Endometrium (tissue), 2 donors: ENCODE measurements around the gene CRY2.

ENCODE experiments used
- FAIRE-seq: peaks from 2 replicates; lab custom pipeline; 2012; peaks lifted over from hg19 to GRCh38; lab: Jason Lieb, UNC
- donor health status: control.
- donor health status: control.

The CRY2 gene

DNA sequence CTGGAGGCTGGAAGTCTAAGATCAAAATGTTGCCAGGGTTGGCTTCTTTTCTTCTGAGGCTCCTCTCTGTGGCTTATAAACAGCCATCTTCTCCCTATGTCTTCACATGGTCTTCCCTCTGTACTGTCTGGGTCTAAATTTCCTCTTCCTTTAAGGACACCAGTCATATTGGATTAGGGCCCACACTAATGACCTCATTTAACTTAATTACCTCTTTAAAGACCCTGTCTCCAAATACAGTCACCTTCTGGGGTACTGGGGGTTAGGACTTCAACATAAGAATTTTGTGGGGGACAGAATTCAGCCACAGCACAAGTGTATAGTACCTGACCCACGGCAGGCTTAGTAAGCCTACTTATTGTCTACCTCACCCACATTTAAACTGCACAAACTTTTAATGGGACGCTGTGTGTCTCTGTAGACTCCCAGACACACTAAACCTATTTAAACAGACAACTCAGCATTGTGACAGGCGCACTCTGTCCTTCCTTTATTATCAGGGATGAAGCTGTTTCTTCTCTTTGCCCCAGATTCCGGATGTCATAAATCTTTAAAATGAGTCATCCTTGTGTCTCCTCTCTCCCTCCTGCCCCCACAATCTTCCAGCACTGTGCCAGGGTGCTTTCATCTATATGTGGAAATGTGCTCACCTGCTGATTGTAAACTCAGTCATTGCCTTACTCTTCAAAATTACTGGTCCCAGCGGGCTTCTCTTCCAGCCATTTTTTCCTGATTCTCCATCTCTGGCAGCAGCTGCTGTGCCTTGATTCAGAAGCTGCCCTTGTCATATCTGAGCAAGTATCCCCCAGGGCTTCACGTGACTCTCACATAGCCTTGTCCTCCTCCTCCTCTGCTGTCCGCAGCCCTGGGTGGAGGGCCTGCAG, 32.8 kb downstream of the CRY2 start:
- no peak for FAIRE-seq

DNA sequence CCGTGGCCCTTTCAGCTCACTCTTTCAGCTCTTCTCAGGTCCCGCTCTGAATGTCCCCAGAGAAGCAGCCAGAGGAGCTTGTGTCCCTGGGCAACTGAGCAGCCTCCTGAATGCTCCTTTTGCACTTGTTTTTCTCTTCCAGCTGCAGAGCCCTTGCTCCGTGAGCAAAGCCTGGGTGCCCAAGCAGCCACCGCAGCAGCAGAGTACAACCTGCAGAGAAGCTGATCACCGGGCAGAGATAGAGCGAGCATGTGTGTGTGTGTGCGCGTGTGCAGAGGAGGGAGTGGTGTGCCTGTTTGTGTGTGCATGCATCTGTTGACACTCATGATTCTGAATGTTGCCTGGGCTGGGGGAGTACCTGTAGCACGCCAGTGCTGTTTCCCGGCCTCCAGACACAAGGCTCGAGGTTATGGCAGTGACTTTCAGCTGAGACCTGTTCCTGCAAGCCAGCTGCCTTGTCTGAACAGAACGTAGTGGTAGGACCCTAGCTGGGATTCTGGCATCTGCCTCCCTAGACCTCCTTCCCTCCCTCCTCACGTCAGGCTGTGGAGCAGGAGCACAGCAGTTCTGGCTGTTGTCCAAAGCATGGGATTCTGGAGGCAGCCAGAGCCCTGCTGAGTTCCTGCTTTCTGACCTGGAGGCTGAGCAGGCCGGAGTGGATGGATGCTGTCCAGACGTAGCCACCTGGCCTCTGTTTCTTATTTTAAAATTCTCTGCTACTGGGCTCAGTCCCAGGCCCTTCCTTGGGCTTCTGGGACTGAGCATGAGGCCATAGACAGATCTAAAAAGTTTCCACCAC, 33.7 kb downstream of the CRY2 start:
- FAIRE-seq, result no peak

DNA sequence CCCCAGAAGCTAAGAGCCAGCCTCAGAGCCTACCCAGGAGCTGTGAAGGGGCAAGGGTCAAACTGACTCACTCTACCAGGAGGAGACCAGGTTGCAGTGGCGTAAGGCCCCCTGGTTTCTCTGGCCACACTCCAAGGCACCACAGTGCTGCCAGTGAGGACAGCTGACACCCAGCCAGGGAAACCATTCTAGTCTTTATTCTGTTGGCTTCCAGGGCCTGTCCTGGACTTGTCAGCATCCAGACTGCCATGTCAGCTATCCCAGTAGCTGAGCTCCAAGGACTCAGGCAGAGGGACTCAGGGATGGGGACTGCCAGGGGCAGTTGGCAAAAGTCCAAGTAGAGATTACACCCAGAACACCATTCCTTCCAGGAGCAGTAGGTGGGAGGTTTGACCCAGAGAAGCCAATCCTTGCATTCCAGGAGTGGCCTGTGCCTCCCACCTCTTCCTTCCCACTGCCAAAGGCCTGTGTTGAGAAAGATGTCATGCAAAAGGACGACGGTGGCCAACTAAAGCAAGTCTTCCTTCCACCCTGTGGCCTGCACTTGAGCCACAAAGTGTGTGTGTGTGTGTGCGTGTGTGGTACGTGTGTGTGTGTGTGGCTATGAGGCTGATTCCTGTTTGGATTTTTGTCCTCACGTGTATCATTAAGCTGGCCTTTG, 34.6 kb downstream of the CRY2 start:
- no peak for FAIRE-seq

DNA sequence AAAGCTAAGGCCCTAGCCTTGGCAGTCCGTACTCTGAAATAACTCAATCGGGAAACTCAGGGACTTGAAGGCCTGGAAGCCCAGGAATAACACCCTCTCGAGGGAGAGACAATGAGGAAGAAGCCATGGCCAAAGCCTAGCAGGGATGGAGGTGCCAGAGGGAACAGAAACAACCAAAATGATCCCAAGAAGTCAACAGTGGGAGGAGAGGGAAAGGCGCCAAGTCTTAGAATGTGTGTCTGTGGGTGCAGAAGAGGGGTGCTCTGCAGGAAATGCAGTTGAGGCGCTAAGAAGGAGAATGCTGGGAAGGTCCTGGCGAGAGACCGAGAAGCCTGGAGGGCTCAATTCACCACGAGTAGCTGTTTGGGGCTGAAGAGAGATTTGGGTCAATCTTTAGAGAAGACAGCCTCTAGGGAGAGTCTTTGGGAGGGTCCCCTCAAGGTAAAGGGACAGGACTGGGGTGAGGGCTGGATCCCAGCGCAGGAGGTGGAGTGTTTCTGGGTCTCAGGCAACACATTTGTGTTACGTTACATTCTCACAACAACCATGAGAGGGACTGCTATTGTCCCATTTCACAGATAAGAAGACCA, 37.4 kb downstream of the CRY2 start:
- FAIRE-seq, result no peak

DNA sequence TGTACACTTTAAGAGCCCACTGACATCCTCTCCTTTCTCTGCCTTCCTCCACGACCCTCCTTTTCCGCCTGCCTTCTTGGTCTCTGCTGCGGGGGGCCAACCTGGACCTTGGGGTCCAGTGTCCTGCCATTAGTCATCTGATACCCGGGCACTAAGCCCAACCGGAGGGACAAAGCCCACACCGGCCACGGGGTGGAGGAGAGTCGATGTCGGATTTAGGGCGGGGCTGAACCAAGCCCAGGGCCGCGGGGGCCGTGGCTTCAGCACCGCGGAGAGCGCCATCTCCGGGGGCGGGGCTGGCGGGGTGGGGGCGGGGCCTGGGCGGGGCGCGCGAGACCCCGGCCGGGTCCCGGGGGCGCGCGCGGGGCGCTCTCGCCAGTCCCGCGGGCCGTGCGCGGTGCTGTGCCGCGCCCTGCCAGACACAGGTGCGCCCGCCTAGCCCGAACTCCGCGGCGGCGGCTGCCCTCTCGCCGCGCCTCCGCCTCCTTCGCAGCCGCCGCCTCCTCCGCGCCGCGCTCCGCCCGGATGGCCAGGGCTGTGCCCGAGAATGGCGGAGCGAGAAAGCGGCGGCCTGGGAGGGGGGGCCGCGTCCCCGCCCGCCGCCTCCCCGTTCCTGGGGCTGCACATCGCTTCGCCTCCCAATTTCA, 38.1 kb downstream of the CRY2 start, which contains the start of gene MAPK8IP1:
Gene MAPK8IP1 (plus strand): TSS at position 378 of the 647 bp plus-strand sequence. CDS start 170 bp downstream, at position 548.
- FAIRE-seq, result no peak

DNA sequence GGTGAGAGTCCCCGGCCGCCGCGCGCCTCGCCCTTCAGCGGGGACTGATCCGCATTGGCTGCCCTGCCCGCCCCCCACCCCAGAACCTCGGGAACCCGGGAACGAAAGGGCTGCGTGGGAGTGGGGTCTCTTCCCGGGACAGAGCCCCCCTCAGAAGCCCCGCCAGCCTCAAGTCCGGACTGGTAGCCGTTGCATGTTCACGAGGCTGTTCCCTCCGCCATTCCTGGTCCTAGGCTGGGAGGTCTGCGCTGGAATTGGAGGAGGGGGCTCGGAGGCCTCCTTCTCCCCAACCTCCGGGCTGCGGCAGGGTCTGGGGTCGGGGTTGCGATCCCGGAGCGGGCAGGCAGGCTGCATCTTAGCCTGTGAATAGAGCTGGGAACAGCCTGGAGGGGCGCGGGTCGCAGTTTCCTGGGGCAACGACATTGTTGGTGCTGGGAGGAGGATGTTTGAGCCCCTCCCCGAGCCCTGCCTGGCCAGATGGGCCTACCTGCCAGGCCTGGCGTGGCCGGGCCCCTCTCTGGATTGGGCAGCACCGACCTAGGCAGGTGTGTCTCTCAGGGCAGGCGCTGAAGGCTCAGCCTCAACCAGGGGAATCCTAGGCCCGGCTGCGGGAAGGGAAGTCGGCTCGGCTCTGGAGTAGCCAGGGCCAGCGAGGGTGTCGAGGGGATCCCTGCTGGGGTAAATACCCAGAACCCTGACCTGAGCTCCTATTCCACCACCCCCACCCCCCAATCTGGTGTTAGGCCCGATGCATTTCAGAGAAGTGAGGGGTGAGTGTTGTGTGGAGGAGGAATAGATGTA, 38.8 kb downstream of the CRY2 start:
- no peak for FAIRE-seq

DNA sequence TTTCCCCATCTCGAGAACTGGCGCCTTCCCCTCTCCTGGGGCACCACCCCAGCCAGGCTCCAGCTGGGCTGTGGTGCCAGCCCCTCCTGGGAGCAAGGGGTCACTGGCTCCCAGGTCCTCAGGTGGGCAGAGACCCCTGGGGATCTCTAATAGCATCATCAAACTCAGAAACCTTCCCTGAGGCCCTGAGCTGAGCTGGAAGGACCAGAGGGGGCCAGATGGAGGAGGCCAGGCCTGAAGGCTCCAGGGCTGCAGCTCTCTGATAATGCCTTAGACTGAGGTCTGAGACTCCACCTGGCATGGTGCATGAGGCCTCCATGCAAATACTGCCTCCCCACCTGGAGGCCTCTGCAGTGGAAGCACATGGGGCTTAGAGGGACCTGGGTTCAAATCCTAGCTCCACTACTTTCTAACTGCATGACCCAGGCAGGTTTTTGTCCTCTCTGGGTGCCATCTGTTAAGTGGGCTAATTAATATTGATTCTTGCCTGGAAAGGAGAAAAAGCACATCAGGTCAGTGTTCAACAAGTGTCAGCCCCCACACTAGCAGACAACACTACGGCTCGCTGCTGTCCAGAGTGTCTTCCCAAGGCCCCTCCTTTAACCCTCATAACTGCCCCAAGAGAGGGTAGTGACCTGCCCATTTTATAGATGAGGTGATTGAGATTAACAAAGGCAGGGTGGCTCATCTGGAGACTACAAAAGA, 39.7 kb downstream of the CRY2 start:
- no peak for FAIRE-seq

DNA sequence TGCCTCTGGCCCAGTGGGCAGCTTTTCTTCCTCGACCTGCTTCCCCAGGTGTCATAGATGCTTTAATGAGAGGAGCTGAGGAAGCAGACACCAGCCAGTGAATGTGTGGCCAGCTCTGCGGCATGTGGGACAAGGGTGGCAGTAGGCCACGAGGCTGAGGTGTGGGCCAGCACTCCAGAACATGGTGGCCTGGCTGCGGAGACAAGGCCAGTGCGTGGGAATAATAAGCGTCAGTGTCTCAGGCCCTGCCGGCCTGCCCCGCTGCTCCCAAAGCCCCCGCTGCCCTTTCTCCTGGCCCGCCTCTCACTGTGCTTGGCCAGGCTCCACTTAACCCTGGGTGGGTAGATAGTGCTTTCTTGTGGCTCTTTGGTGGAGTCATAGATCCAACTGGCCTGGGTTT, 40.3 kb downstream of the CRY2 start:
- no peak for FAIRE-seq

DNA sequence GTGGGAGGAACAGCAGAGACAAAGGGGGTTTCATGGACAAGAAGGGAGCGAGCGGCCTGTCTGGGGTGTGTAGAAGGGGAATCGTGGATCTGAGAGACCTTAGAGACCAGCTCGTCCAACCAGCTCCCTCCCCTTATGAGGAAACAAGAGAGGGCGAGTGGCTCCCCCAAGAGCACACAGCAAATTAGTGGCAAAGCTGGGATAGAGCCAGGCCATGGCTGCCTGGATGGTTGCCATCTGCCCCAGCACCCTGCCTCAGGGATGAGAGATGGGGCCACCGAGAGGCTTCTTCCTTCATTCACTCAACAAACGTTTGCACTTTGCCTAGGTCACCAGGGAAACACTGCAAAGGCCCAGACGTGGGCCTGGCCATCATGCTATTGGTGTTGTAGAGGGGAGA, 42.3 kb downstream of the CRY2 start:
- no peak for FAIRE-seq

DNA sequence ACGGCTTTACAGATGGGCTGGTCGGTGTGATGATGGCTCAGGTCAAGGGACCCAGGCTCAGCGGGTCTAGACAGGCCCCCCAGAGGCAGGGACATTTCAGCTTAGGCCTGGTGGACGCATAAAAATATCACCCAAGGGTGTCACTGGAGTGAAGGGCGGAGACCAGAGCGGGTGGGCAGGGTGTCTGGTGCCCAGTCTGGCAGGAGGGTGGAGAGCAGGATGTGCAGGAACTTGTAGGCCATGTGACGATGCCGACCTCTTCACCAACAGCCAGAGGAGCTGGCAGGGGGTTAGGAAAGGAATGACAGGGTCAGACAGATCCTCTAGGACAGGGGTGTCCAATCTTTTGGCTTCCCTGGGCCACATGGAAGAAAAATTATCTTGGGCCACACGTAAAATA, 42.7 kb downstream of the CRY2 start:
- FAIRE-seq, result no peak

DNA sequence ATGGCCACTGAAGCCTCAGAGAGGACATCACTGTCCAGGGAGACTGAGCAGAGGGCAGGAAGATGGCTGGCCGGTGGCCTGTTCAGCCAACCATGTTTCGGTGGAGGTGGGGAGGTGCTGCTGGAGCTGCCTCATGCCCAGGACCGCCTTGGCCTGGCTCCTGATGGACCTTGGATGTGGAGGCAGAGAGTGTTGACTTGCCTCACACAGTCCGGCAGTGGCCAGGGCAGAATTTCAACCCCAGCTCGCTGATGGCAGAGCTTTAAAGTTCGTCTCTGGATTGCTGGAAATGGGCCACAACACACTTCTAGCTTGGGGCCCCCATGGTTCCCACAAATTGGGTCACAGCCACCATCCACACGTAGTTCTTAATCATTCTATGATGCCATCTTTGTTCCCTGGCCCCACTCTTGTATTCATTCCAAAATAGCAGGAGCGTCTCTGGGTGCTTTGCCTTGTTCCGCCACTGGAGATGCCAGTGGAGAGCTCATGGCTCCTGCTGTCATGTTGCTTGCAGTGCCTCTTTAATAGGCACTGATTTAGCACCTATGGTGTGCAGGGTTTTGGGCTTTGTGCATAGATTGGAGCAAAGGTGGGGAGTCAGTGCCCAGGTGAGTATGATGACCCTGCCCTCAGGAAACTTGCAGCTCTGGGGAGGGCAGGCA, 43.7 kb downstream of the CRY2 start:
- no peak for FAIRE-seq

DNA sequence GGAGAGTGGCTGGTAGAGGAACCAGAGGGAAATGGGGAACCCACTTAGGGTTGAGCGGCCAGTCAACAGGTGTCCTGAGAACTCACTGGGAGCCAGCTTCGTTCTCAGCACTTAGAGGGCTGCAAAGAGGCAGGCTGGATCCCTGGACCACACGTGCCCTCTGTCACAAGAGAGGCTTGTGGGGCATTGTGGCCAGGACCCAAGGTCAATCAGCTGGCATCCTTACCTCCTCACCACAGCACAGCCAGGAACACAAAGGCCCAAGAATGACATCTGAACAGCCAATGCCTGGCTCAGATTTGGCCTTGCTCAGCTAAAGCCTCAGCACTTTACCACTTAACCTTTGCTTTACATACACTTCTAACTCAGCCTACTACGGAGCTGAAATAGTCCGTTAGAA, 45.6 kb downstream of the CRY2 start:
- FAIRE-seq, result no peak

DNA sequence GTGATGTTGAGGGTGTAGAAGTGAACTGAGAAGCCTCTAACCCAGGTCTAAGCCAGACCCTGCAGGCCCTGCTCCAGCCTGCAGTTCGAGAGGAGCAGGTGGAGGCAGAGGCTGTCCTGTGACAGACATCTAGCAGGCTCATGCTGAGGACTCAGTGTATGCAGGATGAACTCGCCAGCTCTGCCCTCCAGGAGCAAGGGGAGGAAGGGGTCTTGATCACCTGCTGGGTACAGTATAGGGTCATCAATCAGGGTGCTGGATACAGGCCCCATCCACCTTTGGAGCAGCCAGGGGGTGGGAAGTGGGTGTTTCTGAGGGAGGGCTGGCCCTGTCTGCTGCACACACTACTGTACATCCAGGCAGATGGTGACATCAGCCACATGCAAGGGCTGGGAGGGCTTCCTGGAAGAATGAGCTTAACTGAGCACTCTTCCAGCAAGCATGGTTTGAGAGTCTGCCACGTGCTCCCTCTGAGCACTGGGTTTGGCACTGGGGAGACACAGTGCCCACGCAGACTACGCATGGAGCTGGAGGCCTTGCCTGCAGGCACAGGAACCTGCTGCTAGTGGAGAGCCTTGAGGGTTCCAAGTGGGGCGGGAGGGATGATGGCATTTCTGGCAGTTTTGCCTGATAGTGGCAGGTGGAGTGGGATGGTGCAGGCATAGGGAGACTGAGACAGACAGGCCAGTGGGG, 47.4 kb downstream of the CRY2 start:
- no peak for FAIRE-seq

DNA sequence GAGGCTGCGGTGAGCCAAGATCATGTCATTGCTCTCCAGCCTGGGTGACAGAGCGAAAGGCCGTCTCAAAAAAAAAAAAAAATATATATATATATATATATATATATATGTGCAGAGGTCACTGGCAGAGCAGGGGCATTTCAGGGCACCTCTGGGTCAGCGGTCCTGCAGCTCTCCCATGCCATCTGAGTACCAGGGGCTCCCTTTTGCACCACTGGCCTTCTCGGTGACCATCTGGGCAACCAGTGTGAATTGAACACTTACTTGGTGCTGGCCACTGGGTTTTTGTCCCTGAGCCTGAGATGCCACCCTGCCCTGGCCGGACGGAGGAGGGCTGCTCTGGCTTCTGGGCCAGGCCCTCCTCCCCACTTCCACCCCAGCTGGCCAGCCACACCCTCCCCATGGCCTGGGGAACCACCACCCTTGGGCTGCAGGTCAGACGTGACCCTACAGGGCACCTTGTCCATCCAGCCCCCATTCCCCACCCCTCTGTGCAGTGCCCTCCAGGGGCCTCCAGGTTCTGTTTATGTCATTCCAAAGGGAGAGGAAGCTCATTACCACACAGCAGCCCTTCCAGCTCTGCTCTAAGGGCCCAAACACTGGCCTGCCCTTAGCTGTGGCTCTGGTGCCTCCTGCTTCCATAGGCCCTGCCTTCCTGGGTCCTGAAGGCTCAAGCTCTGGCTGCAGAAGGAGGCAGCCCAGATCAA, 48.4 kb downstream of the CRY2 start:
- no peak for FAIRE-seq

DNA sequence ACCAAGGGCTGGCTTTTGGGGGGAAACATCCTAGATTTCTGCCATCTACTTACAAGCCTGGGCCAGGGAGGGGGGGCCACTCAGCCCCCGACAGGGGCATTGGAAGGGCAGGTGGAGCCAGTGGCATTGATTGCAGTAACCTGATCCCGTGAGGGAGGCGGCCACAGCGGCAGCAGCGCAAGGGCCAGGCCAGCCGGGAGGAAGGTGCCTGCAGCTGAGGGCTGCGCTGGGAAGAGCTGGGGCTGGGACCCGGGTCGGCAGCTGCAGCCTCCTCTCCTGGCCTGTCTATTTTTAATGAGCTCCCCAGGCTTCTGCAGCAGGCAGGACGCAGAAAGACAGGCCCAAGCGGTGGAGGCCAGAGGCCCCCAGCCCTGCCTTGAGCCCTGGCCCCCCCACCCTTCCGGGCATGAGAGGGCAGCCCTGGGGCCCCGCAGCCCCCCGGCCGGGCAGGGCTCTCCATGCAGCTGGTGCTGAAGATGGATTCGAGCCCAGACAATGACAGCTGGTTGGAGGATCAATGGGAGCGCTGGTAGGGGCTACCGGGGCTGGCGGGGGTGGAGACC, 49.2 kb downstream of the CRY2 start:
- FAIRE-seq, result no peak

DNA sequence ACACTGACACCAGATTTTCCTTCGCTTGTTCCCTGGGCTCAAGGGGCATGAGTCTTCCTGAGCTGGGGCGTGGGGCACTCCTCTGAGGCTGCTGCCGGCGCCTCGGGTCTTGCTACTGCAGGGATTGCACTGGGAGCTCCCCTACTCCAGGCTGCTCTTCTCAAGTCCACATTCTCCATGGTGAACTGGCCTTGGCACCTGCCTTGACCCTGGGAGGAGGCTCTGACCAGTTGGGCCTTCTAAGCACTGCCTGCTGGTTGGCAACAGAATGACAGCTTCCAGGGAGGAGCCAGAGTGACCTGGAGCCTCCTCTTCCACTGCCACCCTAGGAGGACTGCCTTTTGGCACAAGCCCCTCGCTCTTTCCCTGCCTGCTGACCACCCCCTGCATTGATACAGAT, 50.3 kb downstream of the CRY2 start:
- no peak for FAIRE-seq

DNA sequence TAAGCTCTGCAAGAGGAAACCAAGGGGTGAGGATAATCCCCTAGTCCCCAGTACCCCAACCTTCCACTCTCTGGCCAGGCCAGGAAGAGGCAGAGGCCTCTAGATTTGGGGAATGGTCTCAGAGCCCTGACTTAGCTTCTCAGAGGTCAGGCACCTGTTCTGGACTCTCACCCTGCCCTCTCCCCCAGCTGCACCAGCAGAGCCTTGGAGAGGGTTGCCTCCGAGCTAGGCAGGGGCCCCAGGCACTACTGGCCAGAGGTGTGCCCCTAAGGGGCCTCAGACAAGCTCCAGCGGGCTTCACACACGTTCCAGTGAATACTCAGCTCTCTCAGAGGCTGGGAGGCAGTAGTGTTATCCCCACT, 51.8 kb downstream of the CRY2 start:
- FAIRE-seq, result no peak

DNA sequence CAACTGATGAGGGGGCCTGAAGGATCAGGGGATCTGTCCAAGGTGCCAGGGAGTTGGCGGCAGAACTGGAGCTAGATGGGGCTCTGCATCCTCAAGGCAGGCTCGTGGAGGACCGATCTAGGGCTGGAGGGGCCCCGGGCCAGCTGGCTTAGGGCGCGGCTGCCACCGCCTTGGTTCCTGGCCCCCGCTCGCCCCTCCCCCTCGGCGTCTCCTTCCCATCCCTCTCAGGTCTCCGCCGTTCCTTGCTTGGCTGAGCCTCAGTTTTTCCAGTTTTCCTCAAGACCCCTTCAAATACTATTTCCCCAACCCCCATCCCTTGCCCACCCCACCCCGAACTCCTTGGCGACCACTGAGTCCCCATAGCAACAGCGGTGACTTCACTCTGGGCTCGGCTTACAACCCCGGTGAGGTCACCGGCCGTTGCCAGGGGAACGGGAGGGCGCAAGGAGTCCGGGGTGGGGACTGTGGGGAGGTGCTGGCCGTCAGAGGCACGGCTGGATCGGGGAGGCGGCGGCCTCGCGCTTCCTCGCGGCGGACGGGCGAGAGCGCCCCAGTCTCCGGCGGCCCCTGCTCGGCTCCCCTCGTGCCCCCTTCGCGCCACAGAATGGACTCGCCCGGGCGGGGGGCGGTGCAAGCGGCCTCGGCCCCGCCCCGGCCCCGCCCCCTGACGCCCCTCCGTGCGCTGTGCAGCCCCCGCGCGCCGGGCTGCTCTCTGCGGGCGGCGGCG, 52.3 kb downstream of the CRY2 start:
- FAIRE-seq, result no peak
